GM19025 (cell line): ENCODE measurements around the gene PIMREG.
"Not testable (repeated sequence)": the region's sequence is repeated elsewhere in the genome, so short reads cannot be mapped to it uniquely, and the experiment has no call there.

ENCODE experiments used
- ATAC-seq: cut with Tn5 transposase; IDR thresholded peaks from one replicate; pipeline ENCODE4 v1.9.1; 2021; ENCODE audit warnings: mild to moderate bottlenecking, low read depth, moderate library complexity; ENCODE audit not compliant: unreplicated experiment

The PIMREG gene

DNA sequence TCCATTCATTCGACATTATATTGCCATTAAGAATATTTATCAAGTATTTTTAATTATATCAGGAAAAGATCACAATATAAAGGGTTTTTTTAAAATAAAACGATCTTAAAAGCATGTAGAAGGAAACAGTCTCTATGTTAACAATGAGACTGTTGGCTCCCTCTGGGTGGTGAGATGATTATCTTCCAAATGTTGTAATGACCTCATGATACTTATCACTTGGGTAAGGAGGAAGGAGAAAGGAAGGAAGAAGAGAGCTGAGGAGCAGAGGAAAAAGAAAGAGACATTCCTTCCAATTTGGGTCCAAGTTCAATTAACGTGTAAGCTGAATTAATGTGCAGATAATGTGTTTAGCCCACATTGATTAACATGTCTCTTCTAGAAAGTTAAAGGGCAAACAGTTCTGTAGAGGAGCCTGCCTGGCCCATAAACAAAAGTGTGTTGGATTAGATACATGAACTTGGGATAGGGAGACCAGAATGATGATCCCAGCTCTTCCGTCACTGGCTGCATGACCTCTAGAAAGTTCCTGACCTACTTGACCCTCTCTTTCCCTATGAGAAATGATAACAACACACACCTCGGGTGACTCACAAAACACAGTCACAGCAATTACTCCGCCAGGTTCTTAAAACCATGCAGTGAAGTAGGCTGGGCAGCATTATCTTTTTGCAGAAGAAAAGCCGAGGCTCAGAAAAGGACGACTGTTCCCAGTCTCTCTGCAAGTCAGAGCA is 32.0 kb downstream of the PIMREG start:
- ATAC-seq: no peak

DNA sequence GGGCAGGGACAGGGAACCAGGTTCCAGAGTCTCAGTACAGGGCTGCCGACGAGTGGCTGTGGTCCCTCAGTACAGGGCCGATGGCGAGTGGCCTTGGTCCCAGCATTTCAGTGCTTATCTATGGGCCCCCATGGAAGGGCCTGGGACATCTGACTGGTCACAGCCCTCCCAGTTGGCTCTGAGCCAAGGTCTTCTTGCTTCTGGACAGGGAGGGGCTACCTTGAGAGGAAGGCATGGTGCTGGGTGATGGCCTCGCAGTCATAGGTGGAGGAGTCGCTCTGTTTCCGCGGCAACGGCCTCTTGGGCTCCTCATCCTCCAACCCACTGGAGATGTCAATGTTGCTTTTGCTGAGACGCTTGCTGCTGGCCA is 32.5 kb downstream of the PIMREG start:
- ATAC-seq: no peak

GRCh38 chr17:6477831-6478383 is 33.7 kb downstream of the PIMREG start:
- ATAC-seq: no peak

DNA sequence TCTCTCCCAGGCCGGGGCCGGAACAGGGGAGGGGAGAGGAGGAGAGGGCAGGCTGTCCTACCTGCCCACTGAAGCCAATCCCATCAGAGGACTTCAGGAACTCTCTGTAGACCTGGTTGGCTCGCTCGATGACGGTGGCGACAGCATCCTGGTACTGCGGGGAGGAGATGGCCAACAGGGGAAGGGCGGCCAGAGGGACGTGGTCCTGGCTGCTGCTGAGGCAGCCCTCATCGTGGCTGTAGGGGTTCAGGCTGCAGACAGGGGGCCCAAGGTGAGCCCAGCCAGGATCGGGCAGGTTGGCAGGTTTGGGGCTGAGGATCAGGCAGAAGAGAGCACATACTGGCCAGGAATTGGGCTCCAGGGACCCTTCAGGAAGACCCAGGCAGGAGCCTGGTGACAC is 34.2 kb downstream of the PIMREG start:
- no peak for ATAC-seq

DNA sequence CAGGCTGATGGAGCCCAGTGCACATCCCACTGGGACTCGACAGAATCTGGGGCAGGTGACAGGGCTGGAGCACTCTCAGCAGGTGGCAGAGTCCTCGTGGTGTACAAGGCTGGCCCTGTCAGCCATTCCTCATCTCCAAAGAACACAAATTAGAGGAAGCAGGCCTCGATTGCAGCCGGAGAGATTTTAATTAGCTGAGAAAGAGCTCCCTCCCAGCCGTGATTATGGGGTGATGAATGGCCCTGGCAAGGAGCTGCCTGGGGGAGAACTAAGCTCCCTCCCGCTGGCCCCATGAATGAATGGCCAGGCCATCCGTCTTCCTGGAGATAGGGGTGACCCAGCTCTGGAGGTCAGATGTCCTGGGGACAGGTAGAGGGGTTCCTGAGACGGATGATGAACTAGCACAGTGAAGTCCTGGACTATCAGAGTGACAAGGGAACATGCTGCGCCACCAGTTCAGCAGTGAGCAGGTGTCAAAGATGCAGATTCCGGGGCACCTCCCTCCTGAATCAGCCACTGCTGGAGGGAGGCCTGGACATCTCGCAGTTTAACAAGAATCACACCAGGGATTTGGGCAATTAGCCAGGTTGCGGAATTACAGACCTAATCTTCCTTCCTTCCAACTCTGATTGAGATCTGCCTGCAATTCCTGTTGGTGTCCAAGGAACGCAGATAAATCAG is 35.5 kb downstream of the PIMREG start:
- ATAC-seq: no peak

- no peak for ATAC-seq
These were observed 36.0 kb downstream of the PIMREG start for GRCh38 chr17:6480303-6480675.

- no peak for ATAC-seq
These were observed 37.8 kb downstream of the PIMREG start for GRCh38 chr17:6482105-6482455.

DNA sequence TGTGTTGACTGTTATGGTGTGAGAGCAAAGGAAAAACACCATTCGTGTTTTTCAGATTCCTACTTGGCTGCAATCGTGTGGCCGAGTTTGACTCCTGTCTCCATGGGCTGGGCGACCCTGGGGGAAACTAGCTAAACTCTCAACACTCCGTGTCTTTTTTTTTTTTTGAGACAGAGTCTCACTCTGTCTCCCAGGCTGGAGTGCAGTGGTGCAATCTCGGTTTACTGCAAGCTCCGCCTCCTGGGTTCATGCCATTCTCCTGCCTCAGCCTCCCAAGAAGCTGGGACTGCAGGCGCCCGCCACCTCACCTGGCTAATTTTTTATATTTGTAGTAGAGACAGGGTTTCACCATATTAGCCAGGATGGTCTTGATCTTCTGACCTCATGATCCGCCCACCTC is 38.5 kb downstream of the PIMREG start:
- not testable (repeated sequence) for ATAC-seq

DNA sequence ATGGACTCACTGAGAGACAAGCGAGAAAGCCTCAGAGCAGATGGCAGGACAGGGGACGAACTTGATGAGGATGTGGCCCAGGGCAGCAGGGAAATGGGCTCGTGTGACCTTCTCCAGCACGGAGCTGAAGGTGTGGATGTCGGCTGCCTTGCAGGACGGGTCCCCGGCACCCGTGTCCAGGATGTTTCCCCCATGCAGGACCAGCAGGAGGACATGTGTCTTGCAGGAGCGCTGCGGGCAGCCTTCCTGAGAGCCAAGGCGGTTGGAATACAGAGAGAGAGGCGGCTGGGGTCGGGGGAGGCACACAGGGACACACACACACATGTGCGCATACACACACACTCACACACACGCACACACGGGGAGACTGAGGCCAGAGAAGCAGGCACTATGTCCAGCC is 39.3 kb downstream of the PIMREG start:
- no peak for ATAC-seq

DNA sequence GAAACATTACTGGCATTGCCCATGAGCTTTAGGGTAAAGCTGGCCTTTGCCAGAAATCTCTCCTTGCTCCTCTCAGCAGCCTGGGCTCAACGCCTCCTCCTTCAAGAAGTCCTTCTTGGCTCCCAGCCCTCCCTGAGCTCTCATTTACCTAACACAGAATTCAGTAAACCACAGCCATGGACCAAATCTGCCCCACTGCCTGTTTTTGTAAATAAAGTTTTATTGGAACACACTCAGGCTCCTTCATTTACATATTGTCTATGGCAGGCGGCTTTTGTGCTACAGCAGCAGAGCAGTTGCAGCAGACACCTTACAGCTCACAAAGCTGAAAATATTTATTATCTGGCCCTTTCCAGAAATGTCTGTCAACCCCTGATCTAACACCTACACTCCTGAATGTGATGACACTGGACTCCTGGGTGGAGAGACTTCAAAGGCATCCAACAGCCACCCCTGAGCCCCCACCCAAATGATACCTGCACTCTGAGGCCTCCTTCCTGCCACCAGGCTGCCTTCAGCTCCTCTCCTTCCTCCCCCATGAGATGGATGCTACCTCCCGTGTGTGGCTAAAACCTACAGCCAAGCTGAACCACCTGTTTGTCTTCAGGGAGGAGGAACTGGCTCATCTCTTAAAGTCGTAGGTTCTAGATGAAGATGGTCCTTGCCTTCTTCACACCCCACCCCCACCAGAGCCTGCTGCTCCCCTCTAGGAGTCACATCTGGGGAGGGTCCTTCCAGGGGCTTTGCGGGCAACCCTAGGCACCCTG is 41.6 kb downstream of the PIMREG start:
- no peak for ATAC-seq

- ATAC-seq: no peak
These were observed 43.2 kb downstream of the PIMREG start for GRCh38 chr17:6487251-6488007.

GRCh38 chr17:6488008-6488539 is 43.8 kb downstream of the PIMREG start:
- ATAC-seq: no peak

DNA sequence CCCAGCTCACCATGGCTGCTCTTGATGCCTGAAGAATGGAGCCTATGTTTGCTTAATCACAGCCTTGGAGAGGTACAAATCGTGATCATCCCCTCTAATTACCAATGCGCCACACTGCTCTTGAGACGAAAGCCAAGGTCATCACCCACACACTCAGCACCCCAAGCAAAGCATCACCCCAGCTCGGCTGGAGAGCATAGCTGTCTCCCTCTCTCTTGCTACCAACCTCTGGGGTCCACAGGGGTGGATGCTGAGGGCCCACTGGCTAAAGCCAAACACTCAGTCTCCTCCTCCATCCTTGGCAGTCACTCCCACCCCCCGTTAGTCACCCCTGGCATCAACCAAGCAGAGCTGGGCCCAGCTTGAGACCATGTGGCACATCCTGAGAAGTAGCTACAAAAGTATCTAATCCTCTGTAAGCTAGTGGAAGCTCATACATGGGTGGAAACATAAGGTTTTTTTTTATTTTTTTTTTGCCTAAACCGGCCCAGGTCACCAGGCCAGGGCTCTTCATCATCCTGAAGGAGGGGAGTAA is 44.8 kb downstream of the PIMREG start:
- no peak for ATAC-seq

GRCh38 chr17:6491071-6491700 is 46.9 kb downstream of the PIMREG start:
- ATAC-seq: no peak

- no peak for ATAC-seq
These were observed 48.8 kb downstream of the PIMREG start for GRCh38 chr17:6492892-6493674.

- no peak for ATAC-seq
These were observed 50.1 kb downstream of the PIMREG start for GRCh38 chr17:6494239-6494941.

- ATAC-seq: no peak
These were observed 51.3 kb downstream of the PIMREG start for GRCh38 chr17:6495450-6496115.

DNA sequence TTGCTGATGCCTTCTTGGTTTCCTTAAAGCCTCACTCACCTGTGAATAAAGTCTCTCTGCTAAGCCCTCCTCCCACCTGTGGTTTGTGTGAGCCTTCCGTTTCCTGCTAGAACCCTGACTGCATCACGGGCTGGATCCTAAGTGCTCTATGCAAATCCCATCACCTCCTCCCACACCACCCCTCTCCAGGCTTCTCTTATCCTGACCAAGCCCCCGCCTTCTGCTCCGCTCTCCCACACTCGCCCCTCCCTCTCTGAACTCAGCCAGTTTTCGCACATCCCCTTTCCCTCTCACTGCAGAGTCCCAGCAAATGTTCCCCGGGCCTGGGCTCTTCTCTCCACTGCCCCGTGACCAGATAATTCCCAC is 51.8 kb downstream of the PIMREG start:
- no peak for ATAC-seq
